ENCODE data around the gene TAS2R41. TPM values are rescaled to one million over a fixed set of nuclear protein-coding genes. Genes with fewer than 3 reads are reported as not detected.
"Not testable (repeated sequence)": the region's sequence is repeated elsewhere in the genome, so short reads cannot be mapped to it uniquely, and the experiment has no call there.

TAS2R41 gene
- total RNA-seq, 4 donors from 2014 or later: not detected

GRCh38 chr7:143463556-143463955 is 14.1 kb upstream of the TAS2R41 start:
- Histone ChIP-seq H3K27me3 (no peaks in the 10 kb centered on the region), H3K4me1 (no peaks in the 10 kb centered on the region), H3K4me3 (no peak overlapping the region), H3K9me3 (peaks cover 0 to 5% of the 10 kb centered on the region in 2 donors), H3K36me3 (no peaks in the 10 kb centered on the region), H3K27ac (no peak overlapping the region)
- in situ Hi-C loops (cut with MboI; ENCODE audit: low pct_ligation_motif_present in 1 of 4, low pct_unique_long_range_greater_than_20kb in 1 of 4, low sequenced_read_pairs in 3 of 4): no loop called here
- TF ChIP-seq POLR2AphosphoS5 (IDR thresholded peaks at IDR 0.05): no peak
- TF ChIP-seq EP300 (IDR thresholded peaks at IDR 0.05; ENCODE audit: low read depth): no peak
- TF ChIP-seq, protein P1, sequence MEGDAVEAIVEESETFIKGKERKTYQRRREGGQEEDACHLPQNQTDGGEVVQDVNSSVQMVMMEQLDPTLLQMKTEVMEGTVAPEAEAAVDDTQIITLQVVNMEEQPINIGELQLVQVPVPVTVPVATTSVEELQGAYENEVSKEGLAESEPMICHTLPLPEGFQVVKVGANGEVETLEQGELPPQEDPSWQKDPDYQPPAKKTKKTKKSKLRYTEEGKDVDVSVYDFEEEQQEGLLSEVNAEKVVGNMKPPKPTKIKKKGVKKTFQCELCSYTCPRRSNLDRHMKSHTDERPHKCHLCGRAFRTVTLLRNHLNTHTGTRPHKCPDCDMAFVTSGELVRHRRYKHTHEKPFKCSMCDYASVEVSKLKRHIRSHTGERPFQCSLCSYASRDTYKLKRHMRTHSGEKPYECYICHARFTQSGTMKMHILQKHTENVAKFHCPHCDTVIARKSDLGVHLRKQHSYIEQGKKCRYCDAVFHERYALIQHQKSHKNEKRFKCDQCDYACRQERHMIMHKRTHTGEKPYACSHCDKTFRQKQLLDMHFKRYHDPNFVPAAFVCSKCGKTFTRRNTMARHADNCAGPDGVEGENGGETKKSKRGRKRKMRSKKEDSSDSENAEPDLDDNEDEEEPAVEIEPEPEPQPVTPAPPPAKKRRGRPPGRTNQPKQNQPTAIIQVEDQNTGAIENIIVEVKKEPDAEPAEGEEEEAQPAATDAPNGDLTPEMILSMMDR (IDR thresholded peaks at IDR 0.05): no peak
- TF ChIP-seq POLR2A (IDR thresholded peaks at IDR 0.05): no peak
- no peak for DNase-seq
- intact Hi-C loops (cut with DNase I; ENCODE audit: low total_unique reads): no loop called here

DNA sequence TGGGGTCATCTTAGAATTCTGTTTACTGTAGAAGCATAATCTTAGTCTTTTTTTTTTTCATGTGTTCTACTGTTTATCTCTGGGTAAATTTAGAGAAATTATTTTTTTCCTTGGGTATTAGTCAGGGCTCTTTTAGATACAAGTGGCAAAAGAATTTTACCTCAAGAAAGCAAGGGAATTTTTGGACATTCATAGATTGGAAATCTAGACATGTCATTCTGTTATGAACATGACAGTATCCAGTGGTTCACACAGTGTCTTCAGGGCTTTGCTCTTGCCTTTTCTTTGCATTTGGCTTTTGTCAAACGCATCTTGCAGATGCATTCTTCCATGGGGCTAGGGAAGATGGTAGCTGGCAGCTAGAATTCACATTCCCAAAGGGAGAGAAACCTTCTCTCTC is 13.7 kb upstream of the TAS2R41 start:
- intact Hi-C loops (cut with DNase I; ENCODE audit: low total_unique reads): no loop called here
- TF ChIP-seq POLR2AphosphoS5 (IDR thresholded peaks at IDR 0.05): no peak
- TF ChIP-seq EP300 (IDR thresholded peaks at IDR 0.05; ENCODE audit: low read depth): no peak
- TF ChIP-seq POLR2A (IDR thresholded peaks at IDR 0.05): no peak
- TF ChIP-seq, protein P1 (IDR thresholded peaks at IDR 0.05): no peak
- 76% methylated on average over 1 of the region's 1 CpG; no CpG with 5 or more reads in 1 of the 2 donors for WGBS, 2 donors (ENCODE audit: low coverage in 1 of 2)
- no peaks in the 10 kb centered on the region for H3K4me1 ChIP-seq
- H3K36me3 ChIP-seq: no peaks in the 10 kb centered on the region
- no peak overlapping the region for H3K27ac ChIP-seq
- H3K9me3 ChIP-seq: peaks cover 0 to 5% of the 10 kb centered on the region in 2 donors
- H3K4me3 ChIP-seq: no peak overlapping the region
- H3K27me3 ChIP-seq: no peaks in the 10 kb centered on the region
- no peak for DNase-seq
- in situ Hi-C loops (cut with MboI; ENCODE audit: low pct_ligation_motif_present in 1 of 4, low pct_unique_long_range_greater_than_20kb in 1 of 4, low sequenced_read_pairs in 3 of 4): no loop called here

- intact Hi-C loops (cut with DNase I; ENCODE audit: low total_unique reads) (no loop called here), in situ Hi-C loops (cut with MboI; ENCODE audit: low pct_ligation_motif_present in 1 of 4, low pct_unique_long_range_greater_than_20kb in 1 of 4, low sequenced_read_pairs in 3 of 4) (no loop called here)
- 59 to 75% methylated on average over 1 of the region's 1 CpG for WGBS, 2 donors (ENCODE audit: low coverage in 1 of 2)
- TF ChIP-seq, protein P1 (IDR thresholded peaks at IDR 0.05): no peak
- TF ChIP-seq POLR2AphosphoS5 (IDR thresholded peaks at IDR 0.05): no peak
- TF ChIP-seq POLR2A (IDR thresholded peaks at IDR 0.05): no peak
- no peak for TF ChIP-seq EP300 (IDR thresholded peaks at IDR 0.05; ENCODE audit: low read depth)
- no peak overlapping the region for H3K4me3 ChIP-seq
- DNase-seq: no peak
- no peaks in the 10 kb centered on the region for H3K36me3 ChIP-seq
- H3K27me3 ChIP-seq: no peaks in the 10 kb centered on the region
- no peaks in the 10 kb centered on the region for H3K9me3 ChIP-seq
- H3K27ac ChIP-seq: no peak overlapping the region
- peaks cover 0 to 11% (median 2%) of the 10 kb centered on the region in 4 donors for H3K4me1 ChIP-seq
These were observed 9.9 kb upstream of the TAS2R41 start for GRCh38 chr7:143467724-143468123.

DNA sequence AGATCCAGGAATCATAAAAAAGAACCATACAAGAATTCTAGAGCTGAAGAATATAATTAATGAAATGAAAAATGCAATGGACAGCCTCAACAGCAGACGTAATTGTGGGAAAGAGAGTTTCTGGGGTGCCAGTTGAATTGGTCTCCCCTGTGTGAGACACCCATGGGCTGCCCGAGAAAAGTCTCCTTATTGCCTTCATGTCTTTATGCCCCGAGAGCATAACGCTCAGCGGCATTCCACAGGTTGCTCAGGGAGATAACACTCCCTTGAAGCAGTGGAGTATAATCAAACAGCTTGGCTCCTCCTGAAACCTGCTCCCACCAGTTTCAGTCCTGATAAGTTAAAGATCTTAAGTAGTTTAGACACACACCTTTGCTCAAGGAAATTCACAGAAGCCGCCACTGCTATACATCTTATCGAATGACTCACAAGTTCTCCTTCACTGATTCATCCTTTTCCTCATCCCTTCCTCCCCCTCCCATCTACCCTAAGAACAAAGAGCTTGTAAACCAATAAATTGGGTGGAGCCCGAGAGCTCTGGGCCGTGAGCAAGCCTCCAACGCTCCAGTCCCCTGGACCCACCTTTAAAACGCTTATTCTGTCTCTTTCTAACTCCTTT is 5.5 kb upstream of the TAS2R41 start:
- WGBS, 2 donors (ENCODE audit: low coverage in 1 of 2): 51% methylated on average over 8 to 11 of the region's 11 CpGs
- in situ Hi-C loops (cut with MboI; ENCODE audit: low pct_ligation_motif_present in 1 of 4, low pct_unique_long_range_greater_than_20kb in 1 of 4, low sequenced_read_pairs in 3 of 4): loop anchor here in 1 of 4 donors (10.0 kb wide), 1 partner anchor 57 kb away; no protein-coding TSS in a partner anchor
- peak; percentile 64 for DNase-seq
- H3K9me3 ChIP-seq; intact Hi-C loops (cut with DNase I; ENCODE audit: low total_unique reads); H3K4me3 ChIP-seq; H3K36me3 ChIP-seq; H3K27me3 ChIP-seq: not testable (repeated sequence)
- peaks cover 0 to 18% (median 5%) of the 10 kb centered on the region in 4 donors for H3K4me1 ChIP-seq
- TF ChIP-seq POLR2AphosphoS5 (IDR thresholded peaks at IDR 0.05) (peak in 2 of 3 donors; percentile 28 to 72), POLR2A (IDR thresholded peaks at IDR 0.05) (peak; percentile 18)
- H3K27ac ChIP-seq: peak overlapping the region; percentile 59 to 75 (median 70)

Measured in transverse colon (tissue), 4 donors.